ENCODE measurements around the gene AGAP2.

AGAP2 gene

GRCh38 chr12:57738661-57739237, at the start of gene AGAP2:
Gene AGAP2, minus strand, starts transcription at chr12:57738742. Its CDS starts 496 bp downstream, at chr12:57738246.
- H3K27ac ChIP-seq (ENCODE audit: low read length) = no peak within 1 kb of the TSS
- peaks cover 88% of the 10 kb centered on the region for H3K27me3 ChIP-seq (ENCODE audit: control insufficient read depth, insufficient read depth, low read length)
- no peaks in the 10 kb centered on the region for H3K36me3 ChIP-seq (ENCODE audit: control insufficient read depth, low read depth, low read length)
- H3K9ac ChIP-seq (ENCODE audit: low read length) = no peak within 1 kb of the TSS
- H3K4me3 ChIP-seq (ENCODE audit: low read length) = peak within 1 kb of the TSS; percentile 55
- peaks cover 16% of the 10 kb centered on the region for H3K4me1 ChIP-seq (ENCODE audit: control insufficient read depth, low read depth, low read length)
- no peaks in the 10 kb centered on the region for H3K9me3 ChIP-seq (ENCODE audit: control insufficient read depth, low read depth, low read length)

GRCh38 chr12:57783861-57784260, 45.3 kb upstream of the AGAP2 start:
- Histone ChIP-seq H3K4me1 (ENCODE audit: control insufficient read depth, low read depth, low read length) (no peaks in the 10 kb centered on the region), H3K9me3 (ENCODE audit: control insufficient read depth, low read depth, low read length) (no peaks in the 10 kb centered on the region), H3K4me3 (ENCODE audit: low read length) (no peak overlapping the region), H3K9ac (ENCODE audit: low read length) (no peak overlapping the region), H3K27me3 (ENCODE audit: control insufficient read depth, insufficient read depth, low read length) (no peaks in the 10 kb centered on the region), H3K36me3 (ENCODE audit: control insufficient read depth, low read depth, low read length) (peaks cover 28% of the 10 kb centered on the region), H3K27ac (ENCODE audit: low read length) (no peak overlapping the region)

- H3K36me3 ChIP-seq (ENCODE audit: control insufficient read depth, low read depth, low read length) = peaks cover 26% of the 10 kb centered on the region
- H3K27me3 ChIP-seq (ENCODE audit: control insufficient read depth, insufficient read depth, low read length) = no peaks in the 10 kb centered on the region
- H3K27ac ChIP-seq (ENCODE audit: low read length) = no peak overlapping the region
- H3K4me3 ChIP-seq (ENCODE audit: low read length) = peak overlapping the region; percentile 99
- H3K4me1 ChIP-seq (ENCODE audit: control insufficient read depth, low read depth, low read length) = no peaks in the 10 kb centered on the region
- H3K9me3 ChIP-seq (ENCODE audit: control insufficient read depth, low read depth, low read length) = no peaks in the 10 kb centered on the region
- H3K9ac ChIP-seq (ENCODE audit: low read length) = peak overlapping the region; percentile 87
Observed at GRCh38 chr12:57783466-57783801, 44.9 kb upstream of the AGAP2 start.

GRCh38 chr12:57782608-57783465, 44.3 kb upstream of the AGAP2 start, which contains the start of gene TSFM:
Gene TSFM, plus strand, starts transcription at chr12:57782787. Its CDS starts 15 bp downstream, at chr12:57782802.
- H3K9ac ChIP-seq (ENCODE audit: low read length) = peak within 1 kb of the TSS; percentile 87
- no peaks in the 10 kb centered on the region for H3K9me3 ChIP-seq (ENCODE audit: control insufficient read depth, low read depth, low read length)
- peak within 1 kb of the TSS; percentile 99 for H3K4me3 ChIP-seq (ENCODE audit: low read length)
- H3K4me1 ChIP-seq (ENCODE audit: control insufficient read depth, low read depth, low read length) = no peaks in the 10 kb centered on the region
- H3K27ac ChIP-seq (ENCODE audit: low read length) = peak within 1 kb of the TSS; percentile 34
- peaks cover 22% of the 10 kb centered on the region for H3K36me3 ChIP-seq (ENCODE audit: control insufficient read depth, low read depth, low read length)
- no peaks in the 10 kb centered on the region for H3K27me3 ChIP-seq (ENCODE audit: control insufficient read depth, insufficient read depth, low read length)

GRCh38 chr12:57782243-57782607, 43.7 kb upstream of the AGAP2 start:
- Histone ChIP-seq H3K4me3 (ENCODE audit: low read length) (peak overlapping the region; percentile 99), H3K36me3 (ENCODE audit: control insufficient read depth, low read depth, low read length) (peaks cover 18% of the 10 kb centered on the region)

GRCh38 chr12:57781801-57782200, 43.3 kb upstream of the AGAP2 start:
- Histone ChIP-seq H3K36me3 (ENCODE audit: control insufficient read depth, low read depth, low read length) (peaks cover 13% of the 10 kb centered on the region), H3K9me3 (ENCODE audit: control insufficient read depth, low read depth, low read length) (no peaks in the 10 kb centered on the region), H3K9ac (ENCODE audit: low read length) (no peak overlapping the region), H3K27me3 (ENCODE audit: control insufficient read depth, insufficient read depth, low read length) (no peaks in the 10 kb centered on the region), H3K4me1 (ENCODE audit: control insufficient read depth, low read depth, low read length) (no peaks in the 10 kb centered on the region), H3K4me3 (ENCODE audit: low read length) (no peak overlapping the region), H3K27ac (ENCODE audit: low read length) (no peak overlapping the region)

More at GRCh38 chr12:57782243-57782607, 43.7 kb upstream of the AGAP2 start:
- H3K27ac ChIP-seq (ENCODE audit: low read length) = no peak overlapping the region
- H3K4me1 ChIP-seq (ENCODE audit: control insufficient read depth, low read depth, low read length) = no peaks in the 10 kb centered on the region
- no peaks in the 10 kb centered on the region for H3K9me3 ChIP-seq (ENCODE audit: control insufficient read depth, low read depth, low read length)
- no peaks in the 10 kb centered on the region for H3K27me3 ChIP-seq (ENCODE audit: control insufficient read depth, insufficient read depth, low read length)
- H3K9ac ChIP-seq (ENCODE audit: low read length) = no peak overlapping the region

- Histone ChIP-seq H3K36me3 (ENCODE audit: control insufficient read depth, low read depth, low read length) (peaks cover 8% of the 10 kb centered on the region), H3K27me3 (ENCODE audit: control insufficient read depth, insufficient read depth, low read length) (no peaks in the 10 kb centered on the region), H3K9ac (ENCODE audit: low read length) (no peak overlapping the region), H3K4me1 (ENCODE audit: control insufficient read depth, low read depth, low read length) (no peaks in the 10 kb centered on the region), H3K4me3 (ENCODE audit: low read length) (no peak overlapping the region), H3K9me3 (ENCODE audit: control insufficient read depth, low read depth, low read length) (no peaks in the 10 kb centered on the region), H3K27ac (ENCODE audit: low read length) (no peak overlapping the region)
Observed at GRCh38 chr12:57781244-57781643, 42.7 kb upstream of the AGAP2 start.

- H3K4me1 ChIP-seq (ENCODE audit: control insufficient read depth, low read depth, low read length) = no peaks in the 10 kb centered on the region
- H3K9ac ChIP-seq (ENCODE audit: low read length) = no peak overlapping the region
- H3K36me3 ChIP-seq (ENCODE audit: control insufficient read depth, low read depth, low read length) = no peaks in the 10 kb centered on the region
- H3K27ac ChIP-seq (ENCODE audit: low read length) = no peak overlapping the region
- no peak overlapping the region for H3K4me3 ChIP-seq (ENCODE audit: low read length)
- no peaks in the 10 kb centered on the region for H3K27me3 ChIP-seq (ENCODE audit: control insufficient read depth, insufficient read depth, low read length)
- no peaks in the 10 kb centered on the region for H3K9me3 ChIP-seq (ENCODE audit: control insufficient read depth, low read depth, low read length)
Observed at GRCh38 chr12:57780284-57780897, 41.8 kb upstream of the AGAP2 start.

- Histone ChIP-seq H3K4me3 (ENCODE audit: low read length) (no peak overlapping the region), H3K9me3 (ENCODE audit: control insufficient read depth, low read depth, low read length) (no peaks in the 10 kb centered on the region), H3K27me3 (ENCODE audit: control insufficient read depth, insufficient read depth, low read length) (no peaks in the 10 kb centered on the region), H3K27ac (ENCODE audit: low read length) (no peak overlapping the region), H3K4me1 (ENCODE audit: control insufficient read depth, low read depth, low read length) (no peaks in the 10 kb centered on the region), H3K36me3 (ENCODE audit: control insufficient read depth, low read depth, low read length) (no peaks in the 10 kb centered on the region), H3K9ac (ENCODE audit: low read length) (no peak overlapping the region)
Observed at GRCh38 chr12:57779736-57780135, 41.2 kb upstream of the AGAP2 start.

GRCh38 chr12:57777911-57778310, 39.4 kb upstream of the AGAP2 start:
- no peaks in the 10 kb centered on the region for H3K9me3 ChIP-seq (ENCODE audit: control insufficient read depth, low read depth, low read length)
- no peaks in the 10 kb centered on the region for H3K36me3 ChIP-seq (ENCODE audit: control insufficient read depth, low read depth, low read length)
- no peak overlapping the region for H3K4me3 ChIP-seq (ENCODE audit: low read length)
- H3K27me3 ChIP-seq (ENCODE audit: control insufficient read depth, insufficient read depth, low read length) = peaks cover 7% of the 10 kb centered on the region
- no peak overlapping the region for H3K9ac ChIP-seq (ENCODE audit: low read length)
- H3K27ac ChIP-seq (ENCODE audit: low read length) = no peak overlapping the region
- no peaks in the 10 kb centered on the region for H3K4me1 ChIP-seq (ENCODE audit: control insufficient read depth, low read depth, low read length)

GRCh38 chr12:57777367-57777766, 38.8 kb upstream of the AGAP2 start:
- Histone ChIP-seq H3K27me3 (ENCODE audit: control insufficient read depth, insufficient read depth, low read length) (peaks cover 8% of the 10 kb centered on the region), H3K4me1 (ENCODE audit: control insufficient read depth, low read depth, low read length) (no peaks in the 10 kb centered on the region), H3K4me3 (ENCODE audit: low read length) (no peak overlapping the region), H3K27ac (ENCODE audit: low read length) (no peak overlapping the region), H3K36me3 (ENCODE audit: control insufficient read depth, low read depth, low read length) (no peaks in the 10 kb centered on the region), H3K9ac (ENCODE audit: low read length) (no peak overlapping the region), H3K9me3 (ENCODE audit: control insufficient read depth, low read depth, low read length) (no peaks in the 10 kb centered on the region)
